GM18909 (cell line): ENCODE data around the gene C1QL4.
"Not testable (repeated sequence)": the region's sequence is repeated elsewhere in the genome, so short reads cannot be mapped to it uniquely, and the experiment has no call there.

Experiments used
- ATAC-seq: cut with Tn5 transposase; IDR thresholded peaks from one replicate; pipeline ENCODE4 v1.9.1; 2021; ENCODE audit warnings: mild to moderate bottlenecking; ENCODE audit not compliant: unreplicated experiment, poor library complexity

The C1QL4 gene

DNA sequence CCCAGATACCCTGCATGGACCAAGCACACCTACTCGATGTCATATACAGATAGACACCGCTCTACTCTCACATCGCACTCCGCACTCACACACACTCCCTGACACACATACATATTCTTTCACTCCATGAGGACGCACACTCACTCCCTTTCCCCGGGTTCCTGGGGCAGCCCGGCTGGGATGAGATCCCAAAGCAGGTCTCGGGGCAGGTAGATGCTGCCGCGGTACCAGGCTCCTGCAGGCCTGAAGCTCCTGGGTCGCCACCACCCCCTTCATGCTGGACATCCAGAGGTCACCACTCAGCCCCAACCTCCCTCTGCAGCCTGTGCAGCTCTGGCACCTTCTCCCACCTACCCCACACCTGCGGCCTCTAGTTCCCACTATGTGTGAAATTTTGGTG is 2.3 kb downstream of the C1QL4 start:
- ATAC-seq, result no peak

- no peak for ATAC-seq
Observed at GRCh38 chr12:49334226-49334625, 2.8 kb downstream of the C1QL4 start.

DNA sequence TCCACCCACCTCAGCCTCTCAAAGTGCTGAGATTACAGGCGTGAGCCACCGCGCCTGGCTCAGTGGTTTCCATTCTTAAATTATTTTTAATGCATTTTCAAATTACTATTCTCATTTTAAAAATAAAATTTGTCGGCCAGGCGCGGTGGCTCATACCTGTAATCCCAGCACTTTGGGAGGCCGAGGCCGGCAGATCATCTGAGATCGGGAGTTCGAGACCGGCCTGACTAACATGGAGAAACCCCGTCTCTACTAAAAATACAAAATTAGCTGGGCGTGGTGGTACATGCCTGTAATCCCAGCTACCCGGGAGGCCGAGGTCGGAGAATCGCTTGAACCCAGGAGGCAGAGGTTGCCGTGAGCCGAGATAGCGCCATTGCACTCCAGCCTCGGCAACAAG is 3.2 kb downstream of the C1QL4 start:
- ATAC-seq, result not testable (repeated sequence)

DNA sequence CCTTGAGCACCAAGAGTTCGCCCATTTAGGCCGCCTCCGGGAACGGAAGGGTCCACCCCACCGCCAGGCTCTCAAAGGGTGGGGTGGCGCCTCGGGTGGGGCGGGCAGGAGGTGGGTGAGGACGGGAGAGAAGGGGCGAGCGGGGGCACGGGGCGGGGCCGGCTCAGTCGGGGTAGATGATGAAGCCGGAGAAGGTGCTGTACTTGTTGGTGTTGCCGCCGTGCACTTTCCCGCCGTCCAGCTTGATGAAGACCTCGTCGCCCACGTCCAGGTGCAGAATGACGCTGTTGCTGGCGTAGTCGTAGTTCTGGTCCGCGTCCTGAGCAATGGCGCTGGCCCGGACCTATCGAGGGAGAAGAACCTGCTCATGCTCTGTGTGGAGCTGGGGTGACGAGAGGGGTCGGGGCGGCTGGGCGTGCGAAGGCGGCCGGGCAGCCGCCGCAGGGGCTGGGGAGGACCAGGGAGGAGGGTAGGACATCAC is 4.1 kb downstream of the C1QL4 start:
- no peak for ATAC-seq

GRCh38 chr12:49332441-49332861 is 4.5 kb downstream of the C1QL4 start:
- ATAC-seq, result no peak

GRCh38 chr12:49331380-49332222 is 5.4 kb downstream of the C1QL4 start:
- ATAC-seq, result no peak

- no peak for ATAC-seq
Observed at GRCh38 chr12:49330631-49331379, 6.2 kb downstream of the C1QL4 start.

DNA sequence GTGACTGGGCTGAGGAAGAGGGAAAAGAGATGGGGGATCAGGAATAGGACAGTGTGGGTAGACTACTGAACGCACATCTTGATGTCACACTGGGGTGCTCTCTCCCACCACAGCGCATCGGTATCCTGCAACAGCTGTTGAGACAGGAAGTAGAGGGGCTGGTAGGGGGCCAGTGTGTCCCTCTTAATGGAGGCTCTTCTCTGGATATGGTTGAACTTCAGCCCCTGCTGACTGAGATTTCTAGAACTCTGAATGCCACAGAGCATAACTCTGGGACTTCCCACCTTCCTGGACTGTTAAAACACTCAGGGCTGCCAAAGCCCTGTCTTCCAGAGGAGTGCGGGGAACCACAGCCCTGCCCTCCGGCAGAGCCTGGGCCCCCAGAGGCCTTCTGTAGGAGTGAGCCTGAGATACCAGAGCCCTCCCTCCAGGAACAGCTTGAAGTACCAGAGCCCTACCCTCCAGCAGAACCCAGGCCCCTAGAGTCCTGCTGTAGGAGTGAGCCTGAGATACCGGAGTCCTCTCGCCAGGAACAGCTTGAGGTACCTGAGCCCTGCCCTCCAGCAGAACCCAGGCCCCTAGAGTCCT is 6.9 kb downstream of the C1QL4 start:
- no peak for ATAC-seq

DNA sequence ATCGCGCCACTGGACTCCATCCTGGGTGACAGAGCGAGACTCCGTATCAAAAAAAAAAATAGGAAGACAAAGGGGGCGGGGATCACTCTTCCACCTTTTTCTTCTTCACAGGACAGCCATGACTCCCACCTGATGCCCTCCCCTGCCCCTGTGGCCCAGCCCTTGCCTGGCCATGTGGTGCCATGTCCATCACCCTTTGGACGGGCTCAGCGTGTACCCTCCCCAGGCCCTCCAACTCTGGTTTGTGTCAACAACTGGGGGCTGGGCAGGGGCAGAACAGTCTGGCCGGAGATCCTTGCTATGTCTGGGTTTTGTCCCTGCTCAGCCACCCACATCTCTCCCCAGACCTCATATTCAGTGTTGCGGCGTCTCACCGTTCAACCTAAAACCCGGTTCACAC is 8.2 kb downstream of the C1QL4 start:
- ATAC-seq, result no peak

GRCh38 chr12:49327887-49328286 is 9.1 kb downstream of the C1QL4 start:
- ATAC-seq, result no peak

DNA sequence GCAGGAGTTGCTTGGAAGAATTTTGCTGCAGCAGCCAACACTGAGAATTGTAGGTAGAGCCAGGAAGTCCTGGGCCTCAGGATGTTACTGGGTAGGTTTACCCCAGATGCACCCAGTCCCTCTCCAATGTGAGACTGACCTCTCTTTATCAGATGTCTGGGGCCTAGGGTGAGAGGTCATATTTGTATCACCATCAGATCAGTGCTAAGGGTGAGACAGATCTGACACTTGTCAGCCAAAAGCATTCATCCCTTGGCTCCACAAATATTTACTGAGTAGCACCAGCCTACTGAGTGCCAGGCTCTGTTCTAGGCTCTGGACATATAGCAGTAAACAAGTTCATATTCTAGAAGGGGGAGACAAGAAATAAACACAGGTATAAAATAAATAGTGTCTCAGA is 9.6 kb downstream of the C1QL4 start:
- ATAC-seq, result no peak

- ATAC-seq, result no peak
Observed at GRCh38 chr12:49325606-49326005, 11.4 kb downstream of the C1QL4 start.

- ATAC-seq, result no peak
Observed at GRCh38 chr12:49323524-49324097, 13.4 kb downstream of the C1QL4 start.

- peak; percentile 98 for ATAC-seq
Observed at GRCh38 chr12:49322708-49323523, 14.1 kb downstream of the C1QL4 start, which contains the start of gene TROAP. TSS of gene TROAP (plus strand) at chr12:49323255. CDS start at chr12:49323609, 354 bp downstream.

DNA sequence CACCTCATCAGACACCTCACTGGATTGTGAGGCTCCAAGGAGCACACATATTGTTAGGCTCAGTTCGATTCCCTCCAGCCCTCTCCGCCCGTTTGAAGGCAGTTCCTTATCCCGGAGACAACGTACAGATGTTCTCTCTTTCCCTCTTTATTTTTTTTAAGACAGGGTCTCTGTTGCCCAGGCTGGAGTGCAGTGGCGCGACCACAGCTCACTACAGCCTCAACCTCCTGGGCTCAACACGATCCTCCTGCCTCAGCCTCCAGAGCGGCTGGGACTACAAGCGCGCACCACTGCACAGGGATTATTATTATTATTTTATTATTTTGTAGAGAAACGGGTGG is 14.7 kb downstream of the C1QL4 start:
- ATAC-seq, result no peak

DNA sequence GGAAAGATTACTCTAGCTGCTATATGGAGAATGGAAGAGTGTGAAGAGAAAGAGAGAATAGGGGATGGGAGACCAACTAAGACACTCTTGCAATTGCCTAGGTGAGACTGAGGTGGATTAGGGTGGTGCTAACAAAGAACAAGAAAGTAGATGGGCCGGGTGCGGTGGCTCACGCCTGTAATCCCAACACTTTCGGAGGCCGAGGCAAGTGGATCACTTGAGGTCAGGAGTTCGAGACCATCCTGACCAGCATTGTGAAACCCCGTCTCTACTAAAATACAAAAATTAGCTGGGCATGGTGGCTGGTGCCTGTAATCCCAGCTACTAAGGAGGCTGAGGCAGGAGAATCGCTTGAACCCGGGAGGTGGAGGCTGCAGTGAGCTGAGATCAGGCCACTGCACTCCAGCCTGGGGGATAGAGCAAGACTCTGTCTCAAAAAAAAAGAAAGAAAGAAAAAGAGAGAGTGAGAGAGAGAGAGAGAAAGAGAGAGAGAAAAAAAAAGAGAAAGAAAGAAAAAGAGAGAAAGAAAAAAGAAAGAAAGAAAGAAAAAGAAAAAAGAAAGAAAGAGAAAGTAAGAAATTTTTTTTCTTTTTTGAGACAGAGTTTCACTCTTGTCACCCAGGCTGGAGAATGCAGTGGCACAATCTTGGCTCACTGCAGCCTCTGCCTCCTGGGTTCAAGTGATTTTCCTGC is 16.4 kb downstream of the C1QL4 start:
- not testable (repeated sequence) for ATAC-seq

DNA sequence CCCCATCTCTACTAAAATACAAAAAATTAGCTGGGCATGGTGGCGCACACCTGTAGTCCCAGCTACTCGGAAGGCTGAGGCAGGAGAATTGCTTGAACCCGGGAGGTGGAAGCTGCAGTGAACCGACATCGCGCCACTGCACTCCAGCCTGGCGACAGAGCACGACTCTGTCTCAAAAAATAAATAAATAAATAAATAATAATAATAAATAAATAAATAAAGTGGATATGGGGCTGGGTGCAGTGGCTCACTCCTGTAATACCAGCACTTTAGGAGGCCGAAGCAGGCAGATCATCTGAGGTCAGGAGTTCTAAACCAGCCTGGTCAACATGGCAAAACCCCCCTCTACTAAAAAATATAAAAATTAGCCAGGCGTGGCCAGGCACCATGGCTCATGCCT is 19.9 kb downstream of the C1QL4 start:
- not testable (repeated sequence) for ATAC-seq

DNA sequence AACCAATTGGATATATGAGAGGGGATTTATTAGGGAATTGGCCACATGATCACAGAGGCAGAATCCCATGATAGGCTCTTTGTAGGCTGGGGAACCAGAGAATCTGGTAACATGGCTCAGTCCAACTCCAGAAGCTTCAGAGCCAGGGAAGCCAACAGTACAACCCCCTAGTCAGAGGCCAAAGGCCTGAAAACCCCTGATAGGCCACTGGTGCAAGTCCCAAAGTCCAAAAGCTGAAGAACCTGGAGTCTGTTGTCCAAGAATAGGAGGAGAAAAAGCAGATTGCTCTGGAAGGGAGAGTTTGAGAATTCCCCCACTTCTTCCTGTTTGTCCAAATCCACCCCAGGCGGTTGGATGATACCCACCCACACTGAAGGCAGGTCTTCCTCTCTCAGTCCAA is 22.2 kb downstream of the C1QL4 start:
- ATAC-seq, result no peak

DNA sequence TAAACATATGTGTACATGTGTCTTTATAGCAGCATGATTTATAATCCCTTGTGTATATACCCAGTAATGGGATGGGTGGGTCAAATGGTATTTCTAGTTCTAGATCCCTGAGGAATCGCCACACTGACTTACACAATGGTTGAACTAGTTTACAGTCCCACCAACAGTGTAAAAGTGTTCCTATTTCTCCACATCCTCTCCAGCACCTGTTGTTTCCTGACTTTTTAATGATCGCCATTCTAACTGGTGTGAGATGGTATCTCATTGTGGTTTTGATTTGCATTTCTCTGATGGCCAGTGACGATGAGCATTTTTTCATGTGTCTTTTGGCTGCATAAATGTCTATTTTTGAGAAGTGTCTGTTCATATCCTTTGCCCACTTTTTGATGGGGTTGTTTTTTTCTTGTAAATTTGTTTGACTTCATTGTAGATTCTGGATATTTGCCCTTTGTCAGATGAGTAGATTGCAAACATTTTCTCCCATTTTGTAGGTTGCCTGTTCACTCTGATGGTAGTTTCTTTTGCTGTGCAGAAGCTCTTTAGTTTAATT is 26.5 kb downstream of the C1QL4 start:
- not testable (repeated sequence) for ATAC-seq
